HG02870 (cell line): ENCODE measurements around the gene SNRK.
"Not testable (repeated sequence)": the region's sequence is repeated elsewhere in the genome, so short reads cannot be mapped to it uniquely, and the experiment has no call there.

Source experiments
- ATAC-seq: cut with Tn5 transposase; IDR thresholded peaks from one replicate; pipeline ENCODE4 v1.9.1; 2021; ENCODE audit warnings: mild to moderate bottlenecking, moderate library complexity; ENCODE audit not compliant: unreplicated experiment

Gene SNRK

DNA sequence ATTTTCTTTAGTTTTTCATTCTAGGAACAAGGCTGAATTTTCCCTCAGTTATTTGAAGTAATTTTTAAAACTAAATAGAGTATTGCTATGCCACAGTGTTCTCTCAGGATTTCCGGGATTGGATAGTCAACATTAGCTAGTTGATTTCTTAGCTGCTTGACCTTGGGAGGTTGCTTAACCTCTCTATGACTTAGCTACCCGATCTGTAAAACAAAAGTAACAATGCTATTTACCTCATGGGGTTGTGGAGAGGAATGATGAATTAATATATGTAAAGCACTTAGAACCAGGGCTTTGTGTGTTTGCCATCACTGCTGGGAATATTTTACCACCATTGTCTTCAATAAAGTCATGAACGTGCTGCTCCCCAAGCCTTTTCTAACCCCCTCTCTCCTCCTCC is 57.5 kb downstream of the SNRK start:
- no peak for ATAC-seq

DNA sequence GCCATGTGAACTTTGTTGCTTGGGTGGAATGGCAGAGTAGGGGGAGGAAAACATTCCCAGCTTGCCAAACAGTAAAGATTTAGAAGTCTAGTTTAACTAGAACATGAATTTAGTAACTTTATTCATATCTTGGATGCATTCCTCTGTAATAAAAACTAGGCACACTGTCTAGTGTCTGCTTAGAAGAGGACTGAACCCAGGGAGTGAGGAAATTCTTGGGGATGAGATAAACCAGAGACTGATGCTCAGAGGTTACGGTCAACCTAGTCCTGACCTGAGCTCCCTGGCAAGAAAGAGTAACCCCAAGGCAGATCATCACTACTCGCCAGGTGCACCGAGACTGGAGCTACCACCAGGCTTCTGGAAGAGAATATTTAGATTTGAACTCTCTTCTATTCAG is 58.2 kb downstream of the SNRK start:
- ATAC-seq, result no peak

DNA sequence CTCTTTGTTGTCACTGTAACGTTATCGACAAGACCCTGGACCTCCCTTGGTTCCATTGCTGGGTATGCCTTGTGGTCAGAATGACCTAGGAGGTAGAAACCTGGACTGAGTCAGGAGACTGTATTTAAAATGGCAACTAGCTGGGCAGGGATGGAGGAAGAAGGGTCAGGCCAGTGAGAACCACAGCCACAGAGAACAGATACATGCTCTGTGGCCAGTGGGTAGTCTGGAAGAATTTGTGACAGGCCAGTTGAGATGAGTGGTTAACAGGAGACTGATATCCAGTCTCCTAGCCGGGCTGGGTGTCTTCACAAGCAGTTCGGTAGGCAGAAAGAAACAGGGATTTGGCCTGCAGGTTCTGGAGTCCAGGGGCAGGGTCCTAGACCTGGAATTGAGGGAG is 58.9 kb downstream of the SNRK start:
- no peak for ATAC-seq

DNA sequence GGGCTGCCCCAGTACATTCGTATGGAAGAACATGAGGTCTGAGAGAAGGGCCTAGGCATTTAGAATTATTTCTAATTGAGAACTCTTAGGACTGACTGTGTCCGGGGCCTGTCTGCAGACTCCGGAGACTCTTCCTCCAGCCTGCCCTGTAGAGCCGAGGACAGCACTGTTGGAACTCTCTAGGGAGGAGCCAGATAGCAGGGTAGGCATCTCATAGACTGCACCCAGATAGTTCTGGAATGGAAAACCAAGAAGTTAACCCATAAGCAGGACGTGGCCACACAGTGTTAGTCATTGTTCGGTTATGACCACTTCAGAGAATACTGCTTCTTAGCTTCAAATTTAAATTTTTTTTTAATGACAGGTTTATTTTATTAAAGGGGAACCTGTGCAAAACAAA is 59.5 kb downstream of the SNRK start:
- ATAC-seq, result no peak

DNA sequence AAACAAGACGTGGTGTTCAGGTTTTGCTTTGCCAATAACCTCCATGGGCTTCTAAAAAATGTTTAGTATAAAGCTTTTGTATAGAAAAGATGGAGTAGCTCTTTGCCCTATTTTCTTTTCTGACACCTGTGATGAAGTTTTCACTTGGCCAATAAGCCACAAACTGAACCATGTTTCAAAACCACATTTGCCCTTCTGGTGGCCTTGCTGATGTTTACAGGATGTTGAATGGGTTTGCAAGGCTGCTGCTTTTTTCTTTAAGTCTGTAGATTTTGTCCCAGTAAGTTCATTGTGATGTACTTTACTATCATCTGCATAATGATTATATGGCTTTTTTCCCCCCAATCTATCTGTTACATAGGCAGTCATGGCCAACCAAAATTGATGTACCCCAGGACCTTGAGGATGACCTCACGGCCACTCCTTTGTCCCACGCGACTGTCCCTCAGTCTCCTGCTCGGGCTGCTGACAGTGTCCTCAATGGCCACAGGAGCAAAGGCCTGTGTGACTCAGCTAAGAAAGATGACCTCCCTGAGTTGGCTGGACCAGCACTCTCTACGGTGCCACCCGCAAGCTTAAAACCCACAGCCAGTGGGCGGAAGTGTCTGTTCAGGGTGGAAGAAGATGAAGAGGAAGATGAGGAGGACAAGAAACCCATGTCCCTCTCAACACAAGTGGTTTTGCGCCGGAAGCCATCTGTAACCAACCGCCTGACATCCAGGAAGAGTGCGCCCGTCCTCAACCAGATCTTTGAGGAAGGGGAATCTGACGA is 60.8 kb downstream of the SNRK start:
- ATAC-seq, result no peak

DNA sequence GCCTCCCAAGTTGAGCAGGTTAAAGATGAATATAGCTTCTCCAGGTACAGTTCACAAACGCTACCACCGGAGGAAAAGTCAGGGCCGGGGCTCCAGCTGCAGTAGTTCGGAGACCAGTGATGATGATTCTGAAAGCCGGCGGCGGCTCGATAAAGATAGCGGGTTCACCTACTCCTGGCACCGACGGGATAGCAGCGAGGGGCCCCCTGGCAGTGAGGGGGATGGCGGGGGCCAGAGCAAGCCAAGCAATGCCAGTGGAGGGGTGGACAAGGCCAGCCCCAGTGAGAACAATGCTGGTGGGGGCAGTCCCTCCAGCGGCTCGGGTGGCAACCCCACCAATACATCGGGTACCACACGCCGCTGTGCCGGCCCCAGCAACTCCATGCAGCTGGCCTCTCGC is 61.4 kb downstream of the SNRK start:
- ATAC-seq, result no peak

DNA sequence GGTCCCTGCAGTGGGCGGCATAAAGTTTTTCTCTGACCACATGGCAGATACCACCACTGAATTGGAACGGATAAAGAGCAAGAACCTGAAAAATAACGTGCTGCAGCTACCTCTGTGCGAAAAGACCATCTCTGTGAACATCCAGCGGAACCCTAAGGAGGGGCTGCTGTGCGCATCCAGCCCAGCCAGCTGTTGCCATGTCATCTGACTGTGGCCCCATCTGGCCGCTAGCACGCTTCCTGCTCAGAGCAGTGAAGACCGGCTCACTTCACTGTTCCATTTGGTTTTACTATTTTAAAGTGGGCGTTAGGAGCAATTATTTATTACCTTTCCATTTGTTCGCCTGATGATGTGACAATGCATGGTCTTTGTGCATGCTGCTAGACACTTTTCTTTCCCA is 62.0 kb downstream of the SNRK start:
- no peak for ATAC-seq

DNA sequence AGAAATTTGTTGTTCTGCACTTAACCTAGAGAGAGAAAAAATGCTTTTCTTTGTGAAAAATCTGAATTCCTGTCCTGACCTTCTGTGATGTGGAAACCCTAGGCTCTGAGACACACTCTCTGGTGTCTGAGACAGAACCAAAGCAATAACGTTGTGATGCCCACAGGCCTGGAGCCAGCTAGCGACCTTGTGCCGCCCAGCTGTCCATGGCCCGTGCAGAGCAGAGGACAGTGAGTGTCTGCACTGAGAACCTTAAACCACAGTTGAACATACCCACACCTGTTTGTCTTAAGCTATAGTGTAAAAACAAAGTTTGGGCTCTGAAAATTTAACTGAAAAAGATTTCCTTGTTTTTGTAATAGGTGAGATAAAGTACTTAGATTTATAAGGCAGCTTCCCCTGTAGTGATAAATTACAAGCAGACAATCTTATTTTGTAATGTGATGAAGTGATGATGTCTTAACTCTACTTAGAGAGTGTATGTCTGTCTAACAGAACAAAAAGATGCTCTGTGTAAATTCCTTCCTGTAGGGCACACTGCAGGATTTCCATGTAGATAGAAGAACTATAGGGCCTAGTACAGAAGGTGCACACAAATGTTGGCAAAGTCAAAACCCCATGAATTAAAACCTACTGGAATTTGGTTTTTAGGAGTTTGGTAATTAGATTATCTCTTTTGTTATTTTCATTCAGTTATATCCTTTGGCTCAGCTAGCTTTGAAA is 62.7 kb downstream of the SNRK start:
- no peak for ATAC-seq

DNA sequence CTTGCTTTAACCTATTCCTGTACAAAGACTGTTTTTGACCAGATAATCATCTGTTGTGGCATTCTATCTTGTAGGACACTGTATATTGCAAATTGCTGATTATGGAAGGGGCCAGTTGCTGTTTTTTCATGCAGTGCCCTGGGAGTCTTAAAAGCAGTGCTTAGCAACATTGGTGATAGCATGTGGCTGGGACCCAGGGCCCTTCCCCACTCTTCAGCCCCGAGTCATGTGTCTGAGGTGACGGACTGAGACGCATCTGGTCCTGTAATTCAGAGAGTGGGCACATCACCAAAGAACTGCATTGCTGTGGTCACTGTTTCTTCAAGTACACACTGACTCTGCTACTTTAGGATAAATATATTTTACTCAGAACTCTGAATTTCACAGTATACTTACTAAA is 63.4 kb downstream of the SNRK start:
- ATAC-seq, result no peak

DNA sequence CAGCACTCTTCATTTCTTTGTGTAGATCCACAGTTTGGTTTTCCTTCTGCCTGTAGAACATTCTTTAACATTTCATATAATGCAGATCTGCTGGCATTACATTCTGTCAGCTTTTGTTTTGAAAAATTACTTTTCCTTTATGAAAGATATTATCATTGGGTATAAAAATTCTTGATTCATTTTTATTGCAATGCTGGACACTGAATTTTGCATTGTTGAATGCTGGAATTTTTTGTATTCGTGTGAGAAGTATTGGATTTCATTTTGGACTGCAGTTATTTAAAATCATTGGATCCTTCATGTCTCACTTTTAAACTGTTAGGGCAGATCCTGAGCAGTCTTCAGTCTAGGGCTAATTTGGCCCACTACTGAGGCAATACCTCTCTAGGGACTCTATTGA is 67.1 kb downstream of the SNRK start:
- ATAC-seq, result no peak

DNA sequence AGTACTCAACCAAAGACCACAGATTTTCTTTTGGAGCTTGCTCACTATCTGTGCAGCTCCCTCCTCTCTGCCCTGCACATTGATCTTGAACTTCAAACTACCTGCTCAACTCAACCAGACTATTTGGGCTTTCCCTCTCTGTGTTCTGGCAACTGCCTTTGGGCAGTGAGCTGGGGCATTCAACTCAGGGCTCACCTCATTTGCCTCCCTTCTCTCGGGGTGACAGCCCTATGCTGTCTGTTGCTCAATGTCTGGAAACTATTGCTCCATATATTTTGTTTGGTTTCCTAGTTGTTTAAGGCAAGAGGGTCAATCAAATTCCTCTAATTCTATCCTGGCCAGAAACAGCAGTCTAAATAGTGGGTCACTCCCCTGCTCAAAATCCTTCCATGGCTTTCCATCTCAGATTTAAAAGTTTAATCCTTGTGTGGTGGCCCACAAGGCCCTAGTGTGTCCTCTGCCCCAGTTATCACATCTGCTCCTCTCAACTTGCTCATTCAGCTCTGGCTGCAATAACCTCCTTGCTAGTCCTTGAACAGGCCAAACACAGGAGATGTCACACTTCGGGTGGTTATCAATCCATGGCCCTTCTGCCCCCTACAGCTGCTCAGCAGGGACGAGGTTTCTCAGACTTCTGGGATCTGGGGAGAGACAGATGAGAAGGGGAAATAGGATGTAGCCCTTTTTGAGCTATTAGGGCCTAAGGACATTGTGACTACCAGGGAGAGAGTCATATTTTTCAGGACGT is 67.8 kb downstream of the SNRK start:
- no peak for ATAC-seq

DNA sequence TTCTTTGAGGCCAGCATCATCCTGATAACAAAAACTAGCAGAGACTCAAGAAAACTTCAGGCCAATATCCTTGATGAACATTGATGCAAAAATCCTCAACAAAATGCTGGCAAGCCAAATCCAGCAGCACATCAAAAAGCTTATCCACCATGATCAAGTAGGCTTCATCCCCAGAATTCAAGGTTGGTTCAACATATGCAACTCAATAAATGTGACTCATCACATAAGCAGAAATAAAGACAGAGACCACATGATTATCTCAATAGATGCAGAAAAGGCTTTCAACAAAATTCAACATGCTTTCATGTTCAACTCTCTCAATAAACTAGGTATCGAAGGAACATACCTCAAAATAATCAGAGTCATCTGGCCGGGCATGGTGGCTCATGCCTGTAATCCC is 69.7 kb downstream of the SNRK start:
- not testable (repeated sequence) for ATAC-seq

DNA sequence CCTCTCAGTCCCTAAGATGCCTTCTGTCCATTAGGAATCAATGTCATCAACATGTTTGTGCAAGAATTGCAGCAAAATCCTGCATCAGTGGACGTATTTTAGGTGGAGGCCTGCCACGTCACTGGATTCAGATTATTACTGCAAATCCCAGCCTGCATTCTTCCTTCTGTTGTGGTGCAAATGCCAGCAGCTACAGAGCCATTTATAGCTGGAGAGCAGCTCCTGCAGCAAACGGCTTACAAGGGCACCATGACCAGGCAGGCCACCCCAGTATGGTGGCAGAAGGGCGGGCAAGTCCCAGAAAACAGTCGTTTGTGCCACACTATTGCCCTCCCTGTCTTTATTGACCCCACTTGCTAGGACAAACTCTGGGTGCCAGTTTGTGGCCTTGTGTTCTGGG is 74.7 kb downstream of the SNRK start:
- ATAC-seq, result no peak

DNA sequence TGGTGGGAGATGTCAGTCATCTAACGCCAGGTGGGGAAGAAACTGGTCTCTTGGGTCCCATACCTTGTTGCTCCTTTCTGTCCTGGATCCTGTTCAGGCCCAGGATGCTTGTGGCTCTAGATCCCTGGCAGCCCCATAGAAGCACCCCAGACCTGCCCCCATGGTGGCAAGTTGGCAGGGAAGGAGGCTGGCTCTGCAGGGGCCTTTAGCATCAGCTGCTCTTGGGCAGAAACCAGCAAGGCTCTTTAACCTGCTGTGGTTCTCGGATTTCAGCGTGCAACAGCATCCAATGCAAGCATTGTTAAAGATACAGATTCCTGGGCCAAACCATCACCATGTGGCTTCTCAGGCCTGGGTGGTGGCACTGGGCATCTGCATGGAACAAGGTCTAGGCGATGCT is 75.8 kb downstream of the SNRK start:
- no peak for ATAC-seq

DNA sequence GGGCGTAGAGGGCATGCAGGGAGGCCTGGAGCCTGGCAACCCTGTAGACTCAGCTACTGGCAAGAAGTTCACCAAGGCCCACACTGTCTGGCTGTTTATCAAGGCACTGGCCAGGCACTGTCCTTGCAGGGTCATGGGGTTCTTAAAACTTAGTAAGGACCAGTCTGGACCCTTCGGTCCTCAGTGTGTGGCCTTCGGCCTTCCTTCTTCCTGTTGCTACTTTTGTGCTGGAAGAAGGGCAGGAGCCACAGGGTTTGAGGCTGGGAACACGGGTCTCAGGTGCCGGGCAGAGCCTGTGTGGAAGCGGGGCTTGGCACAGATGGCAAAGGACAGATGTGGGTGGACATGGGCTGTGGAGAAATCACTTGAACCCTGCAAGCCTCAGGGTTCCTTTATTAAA is 76.6 kb downstream of the SNRK start:
- ATAC-seq, result no peak

DNA sequence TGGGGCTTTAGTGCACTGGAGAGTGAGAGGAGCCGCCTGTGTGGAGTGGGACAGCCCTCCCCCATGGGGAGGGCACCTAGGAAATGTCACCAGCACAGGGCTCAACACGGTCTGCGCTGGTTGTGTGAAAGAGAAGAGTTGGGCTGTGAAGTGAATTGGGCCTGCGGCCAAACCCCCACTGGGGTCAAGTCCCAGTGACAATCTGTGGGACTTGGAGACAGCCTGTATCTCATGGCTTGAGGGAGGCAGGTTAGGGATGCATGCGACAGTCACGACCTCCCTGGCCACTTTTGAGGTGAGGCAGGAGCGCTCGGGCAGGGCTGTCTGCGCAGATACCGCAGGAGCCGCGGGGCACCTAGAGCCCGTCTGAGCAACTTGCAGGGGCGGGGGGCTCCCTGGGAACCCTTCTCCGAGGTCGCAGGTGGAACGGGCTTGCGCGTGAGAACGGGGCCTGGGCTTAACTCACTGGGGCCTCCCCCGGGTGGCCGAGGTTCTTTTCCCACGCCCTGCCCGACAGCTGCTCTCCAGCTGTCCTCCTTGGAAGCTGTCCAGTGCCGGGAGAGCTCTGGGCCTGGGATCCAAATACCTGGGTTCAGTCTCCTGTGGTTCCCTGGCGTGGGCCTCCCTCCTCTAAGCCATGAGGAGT is 77.4 kb downstream of the SNRK start:
- no peak for ATAC-seq

DNA sequence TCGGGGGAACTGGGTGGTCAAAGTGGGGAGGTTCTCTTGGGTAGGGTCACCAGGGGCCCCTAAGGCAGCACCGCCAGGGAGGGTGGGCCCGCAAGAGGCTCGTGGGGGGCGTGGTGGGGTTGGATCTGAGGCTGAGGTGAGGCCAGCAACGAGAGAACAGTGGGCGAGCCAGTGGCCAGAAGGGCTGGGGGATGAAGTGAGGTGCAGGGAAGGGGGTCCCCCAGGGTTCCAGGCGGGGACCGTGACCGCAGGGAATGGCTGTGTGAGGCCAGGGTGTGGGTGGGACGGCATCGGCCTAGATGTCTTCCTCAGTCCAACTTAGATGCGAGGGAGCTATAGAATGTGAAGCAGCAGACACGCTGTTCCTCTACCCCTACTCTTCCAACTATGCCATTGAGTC is 78.2 kb downstream of the SNRK start:
- no peak for ATAC-seq

DNA sequence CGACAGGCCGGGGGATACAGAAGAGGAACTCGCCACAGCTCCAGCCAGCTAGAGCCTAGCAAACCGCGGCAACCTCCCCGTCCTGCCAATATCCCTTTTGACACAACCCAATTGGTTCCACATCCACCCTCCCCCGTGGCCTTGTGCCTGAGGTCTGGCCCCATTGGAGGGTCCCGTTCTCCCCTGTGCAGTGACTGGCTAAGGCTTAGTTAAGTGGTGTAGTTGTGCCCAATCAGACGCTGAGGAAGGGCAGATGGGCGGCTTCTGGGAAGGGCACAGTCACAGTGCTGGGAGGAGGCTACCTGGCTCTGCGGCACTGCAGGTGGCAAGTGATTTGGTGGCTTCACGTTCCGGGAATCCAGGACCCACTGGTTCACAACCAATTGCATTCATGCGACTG is 78.6 kb downstream of the SNRK start:
- ATAC-seq, result no peak

DNA sequence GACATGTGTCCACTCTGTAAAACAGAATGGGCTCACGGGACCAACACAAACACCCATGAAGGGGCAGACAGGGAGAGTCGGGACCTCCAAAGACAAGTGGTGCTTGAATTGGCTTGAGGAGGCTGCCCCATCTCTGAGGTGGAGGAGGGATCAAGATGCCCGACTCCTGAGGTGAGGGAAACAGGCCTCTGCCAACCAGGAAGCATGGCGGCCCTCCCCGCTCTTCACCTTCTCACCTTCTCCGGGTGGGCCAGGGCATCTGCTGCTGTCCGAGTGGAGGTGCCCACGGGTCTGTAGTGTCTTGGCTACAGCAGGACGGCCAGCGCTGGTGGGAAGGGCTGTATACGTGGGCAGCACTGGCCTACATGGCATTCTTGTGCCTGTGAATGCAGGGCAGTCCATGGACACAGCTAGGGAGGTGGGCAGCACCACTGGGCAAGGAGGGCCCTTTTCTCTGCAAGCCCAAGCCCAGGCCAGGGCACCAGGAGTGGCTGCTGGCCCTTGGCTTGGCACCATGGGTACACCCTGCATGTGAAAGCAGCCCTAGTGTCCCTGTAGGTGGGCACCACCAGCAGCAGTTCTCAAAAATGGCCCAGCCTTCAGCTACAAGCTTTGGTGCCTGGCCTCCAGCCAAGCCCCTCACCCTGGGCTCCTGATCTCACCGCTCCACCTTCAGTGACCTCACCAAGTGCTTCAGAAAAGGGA is 79.4 kb downstream of the SNRK start:
- ATAC-seq, result no peak

DNA sequence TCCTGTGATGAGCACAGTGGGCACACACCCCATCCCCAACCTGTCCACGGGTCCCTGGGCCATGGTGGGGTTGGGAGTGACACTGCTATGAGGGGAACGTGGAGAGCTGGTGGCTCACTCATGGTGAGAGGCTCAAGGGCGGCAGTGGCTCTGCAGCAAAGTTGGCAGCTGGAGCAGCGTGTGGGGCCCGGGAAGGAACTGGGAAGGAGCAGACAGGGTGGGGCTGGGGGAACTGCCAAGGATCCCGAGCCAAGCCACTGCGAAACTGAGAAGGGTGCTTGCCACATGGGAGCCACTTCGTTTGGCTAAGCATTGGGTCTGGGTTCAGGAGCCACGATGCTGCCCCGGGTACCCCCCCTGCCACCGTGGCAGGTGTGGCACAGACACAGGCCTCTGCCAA is 80.1 kb downstream of the SNRK start:
- no peak for ATAC-seq

DNA sequence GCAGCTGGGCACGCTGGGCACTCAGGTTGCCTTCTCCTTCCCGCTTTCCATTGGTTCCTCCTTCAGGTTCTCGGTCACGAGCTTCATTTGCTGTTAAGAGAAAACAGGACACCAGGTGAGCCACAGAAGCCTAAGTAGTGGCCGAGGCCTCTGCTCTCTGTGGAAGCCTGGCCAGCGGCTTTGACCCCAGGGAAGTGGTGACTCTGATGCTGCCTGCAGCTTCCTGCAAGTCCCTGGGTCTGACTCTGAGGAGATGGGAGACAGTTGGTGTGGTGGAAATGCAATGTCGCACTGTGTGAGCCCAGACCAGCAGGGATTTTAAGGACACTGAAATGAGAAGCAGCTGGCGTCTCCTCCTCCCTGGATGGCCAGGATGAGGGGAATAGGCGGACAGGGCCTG is 80.5 kb downstream of the SNRK start:
- no peak for ATAC-seq
